ENCODE results near the gene CA12. TPM values are rescaled to one million over a fixed set of nuclear protein-coding genes. Genes with fewer than 3 reads are reported as not detected.

Gene CA12
- total and polyA plus RNA-seq, 9 of the 15 experiments (the other 6 are each of a cell fraction or from before 2014, with no cell fraction given): 0.01 to 0.78 (median 0.15) TPM; not detected in 1

GRCh38 chr15:63402498-63403253 lies 21.0 kb upstream of the CA12 start (continued):
- no peak for TF ChIP-seq RBM15 (IDR thresholded peaks at IDR 0.05; ENCODE audit: insufficient read depth, low read length)
- no peak for TF ChIP-seq ZNF143 (CRISPR knock-in tag; IDR thresholded peaks at IDR 0.05)
- no peak for TF ChIP-seq CTCFL (IDR thresholded peaks at IDR 0.05; ENCODE audit: borderline replicate concordance, insufficient read depth, low read depth, low read length, poor library complexity, severe bottlenecking)
- TF ChIP-seq HNRNPUL1 (IDR thresholded peaks at IDR 0.05; ENCODE audit: low read length): no peak
- no peak for TF ChIP-seq PBX2 (CRISPR knock-in tag; IDR thresholded peaks at IDR 0.05; ENCODE audit: low read depth)
- no peak for TF ChIP-seq PBX2 (tag; conservative IDR thresholded peaks at IDR 0.05; ENCODE audit: low read depth)
- TF ChIP-seq REST (IDR thresholded peaks at IDR 0.05; ENCODE audit: borderline replicate concordance): peak; percentile 91
- TF ChIP-seq REST (CRISPR knock-in tag; IDR thresholded peaks at IDR 0.05; ENCODE audit: low read depth): no peak
- TF ChIP-seq ZNF384 (IDR thresholded peaks at IDR 0.05; ENCODE audit: low read depth, low read length): peak; percentile 29; the same call in 1 of the 2 replicates
- no peak for TF ChIP-seq TFAM (CRISPR knock-in tag; conservative IDR thresholded peaks at IDR 0.05)
- TF ChIP-seq NELFE (IDR thresholded peaks at IDR 0.05; ENCODE audit: insufficient read depth, insufficient read length): no peak
- no peak for TF ChIP-seq SLC30A9 (CRISPR knock-in tag; IDR thresholded peaks at IDR 0.05)
- TF ChIP-seq ADNP (tag; IDR thresholded peaks at IDR 0.05): 0 out of 2 replicates have a peak, but pooled peaks have one; percentile 29
- TF ChIP-seq HDGF (IDR thresholded peaks at IDR 0.05): no peak
- TF ChIP-seq ZNF197 (CRISPR knock-in tag; IDR thresholded peaks at IDR 0.05; ENCODE audit: low read depth): 0 out of 2 replicates have a peak, but pooled peaks have one; percentile 41
